H1 (cell line): ENCODE measurements around the gene SPAAR. TPM values are rescaled to one million over a fixed set of nuclear protein-coding genes. Genes with fewer than 3 reads are reported as not detected.

Source experiments
- CTCF ChIA-PET: fragments of 300-600 bp; sonication (Branson Sonifier 250); formaldehyde crosslinking; loops from one replicate; lab custom pipeline; 2021; ENCODE audit not compliant: partially characterized antibody; lab: Charles Lee
- POLR2A ChIA-PET: fragments of 300-600 bp; sonication (Branson Sonifier 250); formaldehyde crosslinking; loops from one replicate; lab custom pipeline; 2021; ENCODE audit warnings: inconsistent platforms; ENCODE audit not compliant: partially characterized antibody; lab: Charles Lee
- DNase-seq, 2 experiments: peaks; one replicate each; pipeline versions ENCODE4 v3.0.0 to v3.0.0-alpha.2; 2010 to 2022; ENCODE audit warnings: low spot score in 2 of 2, low read depth in 1 of 2, mixed read lengths in 1 of 2
- FAIRE-seq: peaks from 2 replicates; lab custom pipeline; 2011; peaks lifted over from hg19 to GRCh38; lab: Jason Lieb, UNC
- H2AFZ ChIP-seq: 2 replicates; pipeline ENCODE4 v1.8.1; 2012; ENCODE audit warnings: low read length, inconsistent platforms
- H2AK5ac ChIP-seq: 2 replicates; pipeline ENCODE4 v1.6.1; 2013; ENCODE audit warnings: low read depth, low read length
- H2BK120ac ChIP-seq: replicated peaks from 2 replicates; pipeline ENCODE3; 2013; ENCODE audit warnings: low read depth, low read length, inconsistent platforms
- H2BK12ac ChIP-seq: 2 replicates; pipeline ENCODE4 v1.6.1; 2013; ENCODE audit warnings: low read depth, low read length
- H2BK15ac ChIP-seq: 2 replicates; pipeline ENCODE4 v1.6.1; 2013; ENCODE audit warnings: low read length
- H2BK20ac ChIP-seq: 2 replicates; pipeline ENCODE4 v1.6.1; 2013; ENCODE audit warnings: low read length
- H2BK5ac ChIP-seq: 2 replicates; pipeline ENCODE4 v1.6.1; 2013; ENCODE audit warnings: low read depth, low read length
- H3K14ac ChIP-seq: 2 replicates; pipeline ENCODE4 v1.6.1; 2013; ENCODE audit warnings: inconsistent platforms; ENCODE audit not compliant: insufficient read length
- H3K18ac ChIP-seq: 2 replicates; pipeline ENCODE4 v1.6.1; 2013; ENCODE audit warnings: low read length; ENCODE audit errors: extremely low read depth
- H3K23ac ChIP-seq: 2 replicates; pipeline ENCODE4 v1.6.1; 2013; ENCODE audit warnings: inconsistent platforms; ENCODE audit not compliant: insufficient read length
- H3K23me2 ChIP-seq: 2 replicates; pipeline ENCODE4 v1.6.1; 2013; ENCODE audit warnings: low read depth, low read length
- H3K27ac ChIP-seq: 2 replicates; pipeline ENCODE4 v1.6.1; 2011; ENCODE audit warnings: low read depth, low read length, inconsistent platforms
- H3K27me3 ChIP-seq, 4 experiments: replicated peaks in 1 of 4; 1 replicate in 1 of 4; 2 replicates in 3 of 4; pipeline versions ENCODE4 v1.6.1 to v1.8.1; 2011 to 2013; ENCODE audit warnings: low read length in 3 of 4, mild to moderate bottlenecking in 3 of 4, inconsistent platforms in 2 of 4, mixed read lengths in 2 of 4, moderate library complexity in 1 of 4; ENCODE audit not compliant: control insufficient read depth in 3 of 4, insufficient read depth in 3 of 4; ENCODE audit errors: extremely low read depth in 1 of 4
- H3K36me3 ChIP-seq, 4 experiments: 2 replicates each; pipeline versions ENCODE4 v1.6.1 to v1.8.1; 2011 to 2013; ENCODE audit warnings: mild to moderate bottlenecking in 4 of 4, low read length in 3 of 4, moderate library complexity in 2 of 4, control low read depth in 1 of 4, inconsistent platforms in 1 of 4; ENCODE audit not compliant: insufficient read depth in 4 of 4, control insufficient read depth in 2 of 4
- H3K4ac ChIP-seq: replicated peaks from 2 replicates; pipeline ENCODE3; 2013; ENCODE audit warnings: low read length, low read depth, mixed read lengths, inconsistent platforms; ENCODE audit not compliant: insufficient read length
- H3K4me1 ChIP-seq, 4 experiments: replicated peaks in 1 of 4; 1 replicate in 1 of 4; 2 replicates in 3 of 4; pipeline versions ENCODE4 v1.6.1 to v1.8.1; 2011 to 2013; ENCODE audit warnings: low read length in 3 of 4, inconsistent platforms in 2 of 4, mixed read lengths in 1 of 4; ENCODE audit not compliant: insufficient read depth in 4 of 4, control insufficient read depth in 3 of 4
- H3K4me2 ChIP-seq, 2 experiments: 2 replicates each; pipeline versions ENCODE4 v1.6.1 to v1.8.1; 2011 to 2013; ENCODE audit warnings: low read depth in 2 of 2, low read length in 2 of 2, control low read depth in 1 of 2, inconsistent platforms in 1 of 2, mild to moderate bottlenecking in 1 of 2; ENCODE audit not compliant: insufficient read depth in 1 of 2
- H3K4me3 ChIP-seq, 4 experiments: fragments of 200-600, 300-600 bp in 1 of 4; sonication (generic), shearing (Covaris generic), sonication (Bioruptor Twin) in 1 of 4; 2 replicates each; pipeline versions ENCODE4 v1.5.1 to v1.8.1; 2011 to 2016; ENCODE audit warnings: low read length in 4 of 4, low read depth in 3 of 4, control low read depth in 2 of 4, inconsistent platforms in 2 of 4, mild to moderate bottlenecking in 2 of 4, mixed read lengths in 1 of 4, moderate library complexity in 1 of 4; ENCODE audit not compliant: insufficient read depth in 2 of 4; ENCODE audit errors: extremely low read depth in 1 of 4
- H3K56ac ChIP-seq: replicated peaks from 2 replicates; pipeline ENCODE3; 2013; ENCODE audit warnings: low read depth, mild to moderate bottlenecking, mixed read lengths, low read length, inconsistent platforms; ENCODE audit not compliant: insufficient read length
- H3K79me1 ChIP-seq: 2 replicates; pipeline ENCODE4 v1.6.1; 2013; ENCODE audit warnings: low read depth, low read length, control low read depth
- H3K79me2 ChIP-seq, 2 experiments: 2 replicates each; pipeline versions ENCODE4 v1.6.1 to v1.8.1; 2012 to 2013; ENCODE audit warnings: low read length in 2 of 2, mild to moderate bottlenecking in 2 of 2, inconsistent platforms in 1 of 2; ENCODE audit not compliant: insufficient read depth in 2 of 2, control insufficient read depth in 1 of 2
- H3K9ac ChIP-seq, 4 experiments: replicated peaks in 1 of 4; 1 replicate in 1 of 4; 2 replicates in 3 of 4; pipeline versions ENCODE4 v1.6.1 to v1.8.1; 2011 to 2013; ENCODE audit warnings: low read depth in 3 of 4, low read length in 3 of 4, control low read depth in 2 of 4, mild to moderate bottlenecking in 2 of 4, moderate library complexity in 2 of 4, inconsistent platforms in 1 of 4; ENCODE audit errors: extremely low read depth in 1 of 4
- H3K9me3 ChIP-seq, 2 experiments: 2 replicates each; pipeline versions ENCODE4 v1.6.1 to v1.8.1; 2012 to 2013; ENCODE audit warnings: mild to moderate bottlenecking in 2 of 2, moderate library complexity in 2 of 2, control low read depth in 1 of 2, inconsistent platforms in 1 of 2, low read depth in 1 of 2, low read length in 1 of 2, mixed read lengths in 1 of 2; ENCODE audit not compliant: insufficient read depth in 2 of 2
- H4K20me1 ChIP-seq, 2 experiments: replicated peaks in 1 of 2; 2 replicates each; pipeline versions ENCODE3 to v1.8.1; 2011 to 2013; ENCODE audit warnings: inconsistent platforms in 2 of 2, low read length in 2 of 2, mild to moderate bottlenecking in 1 of 2; ENCODE audit not compliant: insufficient read depth in 2 of 2, control insufficient read depth in 1 of 2
- H4K5ac ChIP-seq: 2 replicates; pipeline ENCODE4 v1.6.1; 2013; ENCODE audit warnings: low read length, low read depth, mixed read lengths, inconsistent platforms; ENCODE audit not compliant: insufficient read length
- H4K8ac ChIP-seq: 2 replicates; pipeline ENCODE4 v1.8.0; 2013; ENCODE audit warnings: mild to moderate bottlenecking, moderate library complexity, low read length, inconsistent platforms; ENCODE audit not compliant: insufficient read depth; ENCODE audit errors: extremely low read depth
- H4K91ac ChIP-seq: replicated peaks from 2 replicates; pipeline ENCODE3; 2013; ENCODE audit warnings: low read length, mixed read lengths, inconsistent platforms; ENCODE audit not compliant: insufficient read length
- BRCA1 ChIP-seq: IDR thresholded peaks from 2 replicates; pipeline ENCODE4 v1.6.1; 2012; ENCODE audit warnings: low read depth, low read length, improper control_type of control experiment
- CBX8 ChIP-seq: fragments of 300-800, 300-1000 bp; sonication (generic); IDR thresholded peaks from 2 replicates; pipeline ENCODE4 v1.7.1; 2016; ENCODE audit warnings: low read depth, low read length, borderline replicate concordance
- GTF2F1 ChIP-seq: IDR thresholded peaks from 2 replicates; pipeline ENCODE4 v1.6.1; 2012; ENCODE audit warnings: low read depth, low read length, improper control_type of control experiment, borderline replicate concordance
- KDM4A ChIP-seq: IDR thresholded peaks from one replicate; pipeline ENCODE4 v1.7.1; 2012; ENCODE audit warnings: low read depth, mild to moderate bottlenecking, moderate library complexity, low read length, inconsistent platforms; ENCODE audit not compliant: severe bottlenecking
- POU5F1 ChIP-seq: IDR thresholded peaks from 2 replicates; pipeline ENCODE4 v1.6.1; 2011; ENCODE audit warnings: low read depth, mild to moderate bottlenecking, low read length, moderate library complexity
- TEAD4 ChIP-seq: IDR thresholded peaks from 2 replicates; pipeline ENCODE4 v1.6.1; 2012; ENCODE audit warnings: low read depth, low read length, inconsistent platforms, mixed read lengths
- WGBS, 2 experiments: shearing (Covaris generic) in 1 of 2; methylation state at CpG; one replicate each; pipeline versions ENCODE4 v1.1.6 to v1.1.7; 2013 to 2015; ENCODE audit warnings: low lambda C conversion rate in 2 of 2, mixed read lengths in 2 of 2, inconsistent platforms in 1 of 2, low coverage in 1 of 2, missing lambda C conversion rate in 1 of 2; ENCODE audit not compliant: insufficient replicate concordance in 2 of 2, insufficient coverage in 1 of 2, insufficient read length in 1 of 2; ENCODE audit errors: extremely low coverage in 1 of 2, missing lambda C conversion rate in 1 of 2; 5-methylcytosine and 5-hydroxymethylcytosine counted together
- polyA plus RNA-seq, 7 experiments: library from polyadenylated mRNA; depleted of rRNA in 3 of 7; stranded (reverse) in 5 of 7; unstranded in 2 of 7; fragments of >200 nt in 5 of 7; fragments of 200-250 nt in 2 of 7; gene quantifications; 1 replicate in 5 of 7; 2 replicates in 1 of 7; 4 replicates in 1 of 7; pipeline versions ENCODE4 v1.2.1 to v1.2.3, GENCODE V29; 2011 to 2013; ENCODE audit warnings: missing spikeins in 2 of 7, mixed read lengths in 2 of 7
- total RNA-seq: library from RNA; stranded (reverse); fragmentation: NEBNext Ultra II Directional; extraction: Animal tissue kit (Norgen Biotek cat#: 25700); gene quantifications from 2 replicates; pipeline ENCODE4 v1.2.1, GENCODE V29; 2021
- TF ChIP-seq, protein P1 (sequence below): IDR thresholded peaks from 2 replicates; pipeline ENCODE4 v1.6.1; 2011; ENCODE audit warnings: low read length, improper control_type of control experiment

Gene SPAAR
- total and polyA plus RNA-seq, 2 of the 8 experiments (the other 6 are each of a cell fraction or from before 2014, with no cell fraction given): 0.27 TPM; not detected in 1

DNA sequence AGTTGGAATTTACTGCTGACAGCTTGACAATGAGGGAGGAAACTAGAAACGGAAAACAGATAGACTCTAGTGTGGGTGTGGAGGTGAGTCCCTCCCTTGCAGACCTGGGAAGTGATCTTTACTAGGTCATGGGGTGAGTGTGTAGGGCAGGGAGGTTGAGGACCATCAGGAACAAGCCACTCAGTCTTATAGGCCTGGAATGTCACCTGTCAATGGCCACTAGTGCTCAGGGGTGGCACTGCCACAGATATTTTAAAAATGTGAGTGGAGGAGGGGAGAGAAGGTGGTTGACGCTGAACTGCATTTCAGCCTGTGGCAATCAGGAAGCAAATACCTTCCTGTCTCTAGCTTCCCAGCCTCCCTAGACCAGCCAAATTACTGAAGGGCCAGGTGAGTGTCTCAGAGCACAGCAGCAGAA lies 39.6 kb downstream of the SPAAR start:
- no peak overlapping the region for H2BK120ac ChIP-seq
- ChIA-PET CTCF (interaction anchor here (0.7 to 1.7 kb wide), 7 partner anchors 10 to 159 kb away, joined by 3 to 5 read pairs (median 4); no protein-coding TSS in a partner anchor), POLR2A (no interaction called here)
- no peak overlapping the region for H2BK15ac ChIP-seq
- no peak overlapping the region for H2AK5ac ChIP-seq
- no peaks in the 10 kb centered on the region for H3K79me1 ChIP-seq
- peak overlapping the region; percentile 90 for H2AFZ ChIP-seq
- H3K4me1 ChIP-seq: peaks cover 0 to 5% (median under 1%) of the 10 kb centered on the region in 4 experiments; a peak in 2 of 7 replicates
- no peak for FAIRE-seq
- no peak overlapping the region for H2BK5ac ChIP-seq
- no peak overlapping the region for H3K23ac ChIP-seq
- peaks cover 0 to 5% of the 10 kb centered on the region in 2 experiments; a peak in 1 of 4 replicates for H3K9me3 ChIP-seq
- peaks cover 4 to 13% (median 9%) of the 10 kb centered on the region in 4 experiments for H3K27me3 ChIP-seq
- H3K36me3 ChIP-seq: no peaks in the 10 kb centered on the region
- H4K20me1 ChIP-seq: no peaks in the 10 kb centered on the region
- 0 out of 2 replicates have a peak overlapping the region, but pooled peaks have one; percentile 10 for H2BK20ac ChIP-seq
- no peak overlapping the region for H3K56ac ChIP-seq
- H3K9ac ChIP-seq: no peak overlapping the region
- H3K18ac ChIP-seq: no peak overlapping the region
- no peak overlapping the region for H4K8ac ChIP-seq
- no peak for DNase-seq
- WGBS, 2 experiments: 60% methylated on average over 2 of the region's 2 CpGs; no CpG with 5 or more reads in 1 of the 2 experiments
- H3K4me3 ChIP-seq: no peak overlapping the region
- no peaks in the 10 kb centered on the region for H3K23me2 ChIP-seq
- H3K14ac ChIP-seq: no peak overlapping the region
- H3K4ac ChIP-seq: no peak overlapping the region
- H4K91ac ChIP-seq: no peak overlapping the region
- no peak overlapping the region for H4K5ac ChIP-seq
- no peak for TF ChIP-seq CBX8
- TF ChIP-seq, protein P1, sequence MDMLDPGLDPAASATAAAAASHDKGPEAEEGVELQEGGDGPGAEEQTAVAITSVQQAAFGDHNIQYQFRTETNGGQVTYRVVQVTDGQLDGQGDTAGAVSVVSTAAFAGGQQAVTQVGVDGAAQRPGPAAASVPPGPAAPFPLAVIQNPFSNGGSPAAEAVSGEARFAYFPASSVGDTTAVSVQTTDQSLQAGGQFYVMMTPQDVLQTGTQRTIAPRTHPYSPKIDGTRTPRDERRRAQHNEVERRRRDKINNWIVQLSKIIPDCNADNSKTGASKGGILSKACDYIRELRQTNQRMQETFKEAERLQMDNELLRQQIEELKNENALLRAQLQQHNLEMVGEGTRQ: no peak
- TF ChIP-seq KDM4A: no peak
- TF ChIP-seq POU5F1: no peak
- peak; percentile 73 for TF ChIP-seq TEAD4
- no peak for TF ChIP-seq BRCA1
- TF ChIP-seq GTF2F1: no peak
- H3K79me2 ChIP-seq: no peaks in the 10 kb centered on the region
- H3K4me2 ChIP-seq: no peak overlapping the region
- no peak overlapping the region for H3K27ac ChIP-seq
- no peak overlapping the region for H2BK12ac ChIP-seq
